ENCODE measurements around the gene EEF2KMT. TPM values are rescaled to one million over a fixed set of nuclear protein-coding genes. Genes with fewer than 3 reads are reported as not detected.
"Not testable (repeated sequence)": the region's sequence is repeated elsewhere in the genome, so short reads cannot be mapped to it uniquely, and the experiment has no call there.

Gene EEF2KMT
- total RNA-seq, 2 experiments from 2014 or later, result 11.5 to 18.5 TPM

GRCh38 chr16:5046914-5047313 lies 50.7 kb downstream of the EEF2KMT start:
- CTCF ChIA-PET (ENCODE audit: unreplicated experiment), result no interaction called here
- H3K4me2 ChIP-seq (ENCODE audit: low read length), result no peak overlapping the region
- no peaks in the 10 kb centered on the region for H3K9me2 ChIP-seq (ENCODE audit: insufficient read depth, low read length)
- intact Hi-C loops (cut with micrococcal nuclease; ENCODE audit: unreplicated experiment), result no loop called here
- BruUV-seq (replicated peaks), result no TSS peak
- TF ChIP-seq CTCF (conservative IDR thresholded peaks at IDR 0.05; ENCODE audit: low read length) (no peak), EZH2phosphoT487 (IDR thresholded peaks at IDR 0.05; ENCODE audit: borderline replicate concordance, low read depth, low read length) (no peak)
- H3K79me2 ChIP-seq (ENCODE audit: insufficient read depth, low read depth, low read length), result no peaks in the 10 kb centered on the region
- H3K36me3 ChIP-seq (ENCODE audit: insufficient read depth, low read length), result no peaks in the 10 kb centered on the region
- POLR2A ChIA-PET, result no interaction called here
- no peak for DNase-seq (ENCODE audit: low spot score)
- H2AFZ ChIP-seq (ENCODE audit: low read length), result no peak overlapping the region
- H3K9me3 ChIP-seq (ENCODE audit: low read length), result no peaks in the 10 kb centered on the region
- no peak overlapping the region for H3K4me3 ChIP-seq (ENCODE audit: low read depth, low read length, poor library complexity, severe bottlenecking)
- no peaks in the 10 kb centered on the region for H4K20me1 ChIP-seq (ENCODE audit: insufficient read depth, low read length)
- H3K4me1 ChIP-seq (ENCODE audit: insufficient read depth, low read length, poor library complexity, severe bottlenecking), result no peaks in the 10 kb centered on the region
- no peak overlapping the region for H3K27ac ChIP-seq (ENCODE audit: low read depth, low read length, poor library complexity, severe bottlenecking)

GRCh38 chr16:5045499-5046115 lies 52.0 kb downstream of the EEF2KMT start:
- CTCF ChIA-PET (ENCODE audit: unreplicated experiment), result no interaction called here
- Histone ChIP-seq H3K79me2 (ENCODE audit: insufficient read depth, low read depth, low read length) (no peaks in the 10 kb centered on the region), H3K4me3 (ENCODE audit: low read depth, low read length, poor library complexity, severe bottlenecking) (no peak overlapping the region), H3K27ac (ENCODE audit: low read depth, low read length, poor library complexity, severe bottlenecking) (no peak overlapping the region), H3K9me2 (ENCODE audit: insufficient read depth, low read length) (no peaks in the 10 kb centered on the region), H3K4me1 (ENCODE audit: insufficient read depth, low read length, poor library complexity, severe bottlenecking) (no peaks in the 10 kb centered on the region), H3K4me2 (ENCODE audit: low read length) (no peak overlapping the region), H3K36me3 (ENCODE audit: insufficient read depth, low read length) (no peaks in the 10 kb centered on the region), H3K9me3 (ENCODE audit: low read length) (no peaks in the 10 kb centered on the region), H2AFZ (ENCODE audit: low read length) (no peak overlapping the region), H4K20me1 (ENCODE audit: insufficient read depth, low read length) (no peaks in the 10 kb centered on the region)
- POLR2A ChIA-PET, result interaction anchor here (1.7 kb wide), 1 partner anchor 16 kb away, joined by 10 read pairs; no protein-coding TSS in a partner anchor
- BruUV-seq (replicated peaks), result no TSS peak
- intact Hi-C loops (cut with micrococcal nuclease; ENCODE audit: unreplicated experiment), result no loop called here
- TF ChIP-seq EZH2phosphoT487 (IDR thresholded peaks at IDR 0.05; ENCODE audit: borderline replicate concordance, low read depth, low read length) (no peak), CTCF (conservative IDR thresholded peaks at IDR 0.05; ENCODE audit: low read length) (no peak)
- DNase-seq (ENCODE audit: low spot score), result no peak

- H3K4me1 ChIP-seq (ENCODE audit: insufficient read depth, low read length, poor library complexity, severe bottlenecking); H3K9me2 ChIP-seq (ENCODE audit: insufficient read depth, low read length); H3K4me3 ChIP-seq (ENCODE audit: low read depth, low read length, poor library complexity, severe bottlenecking); H3K79me2 ChIP-seq (ENCODE audit: insufficient read depth, low read depth, low read length); DNase-seq (ENCODE audit: low spot score); H3K36me3 ChIP-seq (ENCODE audit: insufficient read depth, low read length); H2AFZ ChIP-seq (ENCODE audit: low read length); H3K27ac ChIP-seq (ENCODE audit: low read depth, low read length, poor library complexity, severe bottlenecking); H3K9me3 ChIP-seq (ENCODE audit: low read length); H3K4me2 ChIP-seq (ENCODE audit: low read length); intact Hi-C loops (cut with micrococcal nuclease; ENCODE audit: unreplicated experiment); BruUV-seq (replicated peaks); CTCF ChIA-PET (ENCODE audit: unreplicated experiment); H4K20me1 ChIP-seq (ENCODE audit: insufficient read depth, low read length): not testable (repeated sequence)
- POLR2A ChIA-PET, result interaction anchor here (1.7 kb wide), 1 partner anchor 17 kb away, joined by 10 read pairs; no protein-coding TSS in a partner anchor
Observed at GRCh38 chr16:5044581-5044980, 53.0 kb downstream of the EEF2KMT start.
